NCI-H1105 (cell line): ENCODE results near the gene BACH2.
"Not testable (repeated sequence)": the region's sequence is repeated elsewhere in the genome, so short reads cannot be mapped to it uniquely, and the experiment has no call there.

ENCODE experiments used
- DNase-seq: peaks from one replicate; lab custom pipeline; 2025; lab: John Stamatoyannopoulos, UW

The BACH2 gene

GRCh38 chr6:90062051-90062450 is 234.6 kb downstream of the BACH2 start:
- DNase-seq: no peak

- not testable (repeated sequence) for DNase-seq
Observed at GRCh38 chr6:90059178-90059577, 237.5 kb downstream of the BACH2 start.

DNA sequence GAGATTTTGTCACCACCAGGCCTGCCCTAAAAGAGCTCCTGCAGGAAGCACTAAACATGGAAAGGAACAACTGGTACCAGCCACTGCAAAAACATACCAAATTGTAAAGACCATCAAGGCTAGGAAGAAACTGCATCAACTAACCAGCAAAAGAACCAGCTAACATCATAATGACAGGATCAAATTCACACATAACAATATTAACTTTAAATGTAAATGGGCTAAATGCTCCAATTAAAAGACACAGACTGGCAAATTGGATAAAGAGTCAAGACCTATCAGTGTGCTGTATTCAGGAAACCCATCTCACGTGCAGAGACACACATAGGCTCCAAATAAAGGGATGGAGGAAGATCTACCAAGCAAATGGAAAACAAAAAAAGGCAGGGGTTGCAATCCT is 240.7 kb downstream of the BACH2 start:
- DNase-seq: not testable (repeated sequence)

GRCh38 chr6:90054193-90054592 is 242.4 kb downstream of the BACH2 start:
- DNase-seq: not testable (repeated sequence)

GRCh38 chr6:90053614-90054013 is 243.0 kb downstream of the BACH2 start:
- no peak for DNase-seq

DNA sequence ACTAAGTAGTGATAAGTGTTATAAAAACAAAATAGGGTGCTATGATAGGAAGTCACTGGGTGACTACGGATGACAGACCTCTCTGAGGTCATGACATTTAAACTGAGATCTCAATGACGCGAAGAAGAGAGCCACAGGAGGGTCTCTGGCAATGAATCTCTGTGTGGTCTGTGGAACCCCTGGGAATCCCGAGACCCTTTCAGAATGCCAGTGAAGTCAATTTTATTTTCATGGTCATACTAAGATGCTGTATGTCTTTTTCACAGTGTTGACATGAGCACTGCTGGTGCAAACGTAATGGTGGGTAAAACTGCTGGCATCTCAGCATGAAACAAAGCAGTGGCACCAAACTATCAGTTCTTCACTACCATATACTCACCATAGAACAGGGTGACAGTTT is 247.3 kb downstream of the BACH2 start:
- DNase-seq: no peak

- no peak for DNase-seq
Observed at GRCh38 chr6:90048206-90048967, 248.3 kb downstream of the BACH2 start.

DNA sequence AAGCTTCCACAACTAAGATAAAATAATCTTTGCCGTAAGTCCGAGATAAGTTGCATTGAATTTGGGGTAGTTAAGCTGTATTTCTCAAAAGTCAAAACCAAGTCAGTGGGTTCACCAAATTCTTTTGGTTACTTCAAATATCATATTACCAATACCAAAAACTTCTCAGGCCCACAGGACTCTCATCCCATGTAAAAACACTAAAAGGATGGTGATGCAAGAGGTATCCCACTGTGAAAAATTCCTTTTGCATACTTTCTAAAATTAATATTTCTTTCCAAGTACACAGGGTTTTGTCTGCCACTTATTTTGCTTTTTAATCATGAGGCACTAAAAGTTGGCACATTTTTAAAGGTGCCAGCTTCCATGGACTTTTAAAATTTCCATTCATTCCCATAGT is 251.1 kb downstream of the BACH2 start:
- no peak for DNase-seq

- no peak for DNase-seq
Observed at GRCh38 chr6:90044833-90045381, 251.7 kb downstream of the BACH2 start.

DNA sequence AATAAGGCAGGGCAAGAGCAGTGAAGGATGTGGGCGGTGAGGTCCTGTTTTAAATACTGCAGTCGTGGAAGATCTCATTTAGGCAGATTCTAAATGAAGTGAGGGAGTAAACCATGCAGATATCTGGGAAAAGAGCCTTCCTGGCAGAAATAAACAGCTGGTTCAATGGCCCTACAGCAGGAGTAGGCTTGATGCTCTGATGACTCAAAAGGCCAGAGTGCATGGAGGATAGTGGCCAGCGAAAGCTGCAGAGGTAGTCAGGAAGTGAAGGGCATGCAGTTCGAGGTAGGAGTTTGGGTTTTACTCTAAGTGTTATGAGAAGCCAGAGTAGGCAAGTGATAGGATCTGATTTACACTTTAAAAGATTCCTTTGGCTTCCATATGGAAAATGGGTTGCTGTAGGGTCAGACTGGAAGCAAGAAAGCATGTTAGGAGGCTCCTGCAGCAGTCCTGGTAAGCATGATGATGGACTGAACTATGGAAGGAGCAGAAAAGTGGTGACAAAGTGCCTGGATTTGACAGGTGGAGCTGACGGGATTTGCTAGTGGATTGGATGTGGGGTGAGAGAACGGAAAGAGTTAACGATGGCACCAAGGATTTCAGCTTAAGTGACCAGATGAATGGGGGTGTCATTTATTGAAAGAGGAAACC is 252.3 kb downstream of the BACH2 start:
- no peak for DNase-seq

DNA sequence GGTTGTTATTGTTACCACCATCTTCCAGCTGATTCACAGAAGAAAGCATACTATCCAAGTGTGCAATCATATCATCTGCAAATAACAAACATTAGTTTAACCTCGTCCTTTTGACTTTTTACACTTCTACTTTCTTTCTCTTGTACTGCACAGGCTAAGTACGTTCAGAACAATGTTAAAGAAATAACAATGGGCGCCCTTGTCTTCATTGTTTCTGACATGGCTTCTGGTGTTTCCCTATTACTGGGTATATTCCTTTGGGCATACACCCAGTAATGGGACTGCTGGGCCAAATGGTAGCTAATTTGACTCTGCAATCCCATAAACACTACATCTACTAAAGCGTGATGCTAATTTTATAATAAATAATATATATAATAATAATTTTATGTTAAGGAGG is 255.7 kb downstream of the BACH2 start:
- DNase-seq: no peak

- no peak for DNase-seq
Observed at GRCh38 chr6:90039911-90040310, 256.7 kb downstream of the BACH2 start.

DNA sequence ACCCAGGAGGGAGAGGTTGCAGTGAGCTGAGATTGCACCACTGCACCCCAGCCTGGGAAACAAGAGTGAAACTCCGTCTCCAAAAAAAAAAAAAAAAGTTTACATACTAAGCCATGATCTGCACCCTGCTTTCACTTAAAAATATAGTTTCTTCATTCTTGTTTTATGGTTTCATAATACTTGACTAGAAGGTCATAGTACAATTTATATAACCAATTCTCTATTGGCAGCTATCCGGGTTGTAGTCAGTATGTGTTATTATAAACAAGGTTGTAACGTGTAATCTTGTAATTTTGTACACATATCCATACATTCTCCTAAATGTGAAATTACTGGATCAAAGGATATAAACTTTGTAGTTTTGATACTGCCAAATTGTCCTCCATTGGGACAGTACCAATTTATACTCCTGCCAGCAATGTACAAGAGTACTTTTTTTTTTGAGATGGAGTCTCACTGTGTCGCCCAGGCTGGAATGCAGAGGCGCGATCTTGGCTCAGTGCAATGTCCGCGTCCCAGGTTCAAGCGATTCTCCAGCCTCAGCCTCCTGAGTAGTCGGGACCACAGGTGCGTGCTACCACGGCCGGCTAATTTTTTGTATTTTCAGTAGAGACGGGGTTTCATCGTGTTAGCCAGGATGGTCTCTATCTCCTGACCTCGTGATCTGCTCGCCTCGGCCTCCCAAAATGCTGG is 257.5 kb downstream of the BACH2 start:
- DNase-seq: no peak

GRCh38 chr6:90036963-90037362 is 259.7 kb downstream of the BACH2 start:
- no peak for DNase-seq

- no peak for DNase-seq
Observed at GRCh38 chr6:90035047-90035723, 261.5 kb downstream of the BACH2 start.

- DNase-seq: no peak
Observed at GRCh38 chr6:90033746-90034271, 262.8 kb downstream of the BACH2 start.

GRCh38 chr6:90032489-90033212 is 264.0 kb downstream of the BACH2 start:
- DNase-seq: not testable (repeated sequence)

DNA sequence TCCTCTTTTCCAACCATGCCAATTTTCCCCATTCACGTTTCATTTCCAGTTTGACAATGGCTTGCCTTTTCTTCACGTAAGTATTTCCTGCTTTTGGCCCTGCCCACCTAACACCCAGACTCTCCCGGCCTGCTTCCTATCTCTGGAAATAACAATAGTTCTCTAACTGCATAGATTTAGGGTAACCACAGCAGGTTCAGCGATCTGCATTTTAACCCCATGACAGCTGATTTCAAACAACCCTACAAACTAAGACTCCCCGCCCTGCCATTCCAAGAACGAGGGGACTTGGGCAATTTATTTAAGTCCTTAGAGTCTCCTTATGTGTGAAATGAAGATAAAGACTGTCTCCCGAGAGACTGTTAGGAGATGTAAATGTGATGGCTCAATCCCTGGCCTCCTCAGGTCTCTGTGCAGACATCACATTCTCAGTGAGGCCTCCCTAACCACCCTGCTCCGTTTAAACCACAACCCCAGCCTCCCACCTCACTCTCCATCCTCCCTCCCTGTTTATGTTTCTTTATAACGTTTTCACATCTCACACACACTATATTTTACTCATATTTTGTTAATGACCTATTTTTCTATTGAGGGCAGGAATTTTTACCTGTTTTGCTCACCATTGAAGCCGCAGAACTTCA is 267.5 kb downstream of the BACH2 start:
- no peak for DNase-seq

DNA sequence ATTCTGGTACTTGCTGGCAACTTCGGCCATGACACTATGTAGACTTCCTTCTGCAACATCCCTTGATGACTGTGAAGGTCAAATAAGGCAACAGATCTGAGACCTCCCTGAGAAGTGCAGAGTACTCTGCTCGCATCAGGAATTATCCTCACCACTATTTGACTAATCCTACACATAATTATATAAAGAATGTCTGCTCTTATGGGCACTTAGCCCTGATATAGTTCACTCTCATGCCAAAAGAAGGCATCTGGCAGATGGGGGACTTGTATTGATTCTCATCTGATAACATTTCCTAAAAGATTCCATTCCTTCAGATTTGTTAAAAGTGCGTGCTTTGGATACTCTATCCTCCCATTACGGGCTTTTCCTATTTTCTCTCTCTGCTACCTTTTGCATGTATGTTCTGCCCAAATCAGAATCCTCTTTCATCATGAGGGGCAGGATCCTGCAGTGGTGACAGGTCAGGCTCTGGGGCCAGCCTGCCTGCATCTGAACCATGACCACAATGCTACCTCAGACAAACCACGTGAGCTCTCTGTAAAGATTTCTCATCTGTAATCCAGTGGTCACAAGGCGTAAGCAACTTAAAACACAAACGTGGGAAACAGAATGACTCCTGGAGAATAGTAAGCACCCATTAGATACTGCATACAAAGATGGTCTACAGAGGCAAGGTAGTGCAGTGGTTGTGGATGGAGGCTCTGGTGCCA is 268.4 kb downstream of the BACH2 start:
- DNase-seq: no peak

- DNase-seq: no peak
Observed at GRCh38 chr6:90026216-90026615, 270.4 kb downstream of the BACH2 start.
